HG02943 (cell line): Measurements from ENCODE around the gene EP400.
"Not testable (repeated sequence)": the region's sequence is repeated elsewhere in the genome, so short reads cannot be mapped to it uniquely, and the experiment has no call there.

Source experiments
- ATAC-seq: cut with Tn5 transposase; IDR thresholded peaks from one replicate; pipeline ENCODE4 v1.9.1; 2021; ENCODE audit warnings: mild to moderate bottlenecking, low read depth, moderate library complexity; ENCODE audit not compliant: unreplicated experiment

EP400 gene

DNA sequence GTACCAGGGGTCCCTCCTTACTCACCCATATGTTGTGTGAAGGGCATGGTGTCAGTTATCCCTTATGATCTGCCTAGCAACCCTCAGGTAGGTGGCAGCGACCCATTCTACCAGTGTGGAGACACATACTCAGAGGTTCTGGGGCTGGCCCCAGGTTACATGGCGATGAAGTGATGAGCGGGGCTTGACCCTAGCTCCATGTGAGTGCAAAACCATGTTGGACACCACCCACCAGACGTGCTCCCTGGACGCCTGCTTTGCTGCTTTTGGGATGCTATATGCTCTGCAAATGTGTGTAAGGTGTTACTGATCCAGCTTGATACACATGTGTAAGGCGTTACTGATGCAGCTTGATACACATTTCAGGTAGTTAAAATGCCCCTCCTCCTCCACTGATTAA lies 33.3 kb downstream of the EP400 start:
- no peak for ATAC-seq

DNA sequence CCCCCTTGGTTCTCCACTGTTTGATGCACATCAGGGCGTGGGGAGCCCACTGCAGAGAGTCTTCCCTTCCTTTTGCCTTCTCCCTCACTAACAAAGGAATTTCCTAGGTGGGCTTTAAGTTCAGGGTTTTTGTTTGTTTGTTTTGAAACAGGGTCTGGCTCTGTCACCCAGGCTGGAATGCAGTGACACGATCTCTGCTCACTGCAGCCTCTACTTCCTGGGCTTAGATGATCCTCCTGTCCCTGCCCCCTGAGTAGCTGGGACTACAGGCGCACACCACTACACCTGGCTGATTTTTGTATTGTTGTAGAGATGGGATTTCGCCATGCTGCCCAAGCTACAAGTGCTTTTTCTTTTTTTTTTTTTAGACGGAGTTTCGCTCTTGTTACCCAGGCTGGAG lies 33.8 kb downstream of the EP400 start:
- no peak for ATAC-seq

DNA sequence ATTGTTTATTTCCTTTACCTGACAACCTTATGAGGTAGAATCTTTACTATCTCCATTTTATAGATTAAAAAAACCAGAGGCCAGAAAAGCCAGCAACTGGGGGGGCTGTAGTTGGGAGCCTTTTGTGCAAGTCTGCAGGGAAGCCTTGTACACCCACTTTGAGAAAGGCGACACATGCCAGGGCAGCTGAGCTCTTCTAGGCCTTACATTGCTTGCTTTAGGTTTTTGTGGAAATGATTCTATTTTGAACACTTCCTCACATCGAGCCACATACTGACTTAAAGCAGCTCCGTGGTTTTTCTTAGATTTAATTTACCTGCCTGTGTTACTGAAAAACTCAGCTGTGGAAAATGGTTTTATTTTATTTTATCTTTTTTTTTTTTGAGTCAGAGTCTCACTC lies 34.6 kb downstream of the EP400 start:
- no peak for ATAC-seq

DNA sequence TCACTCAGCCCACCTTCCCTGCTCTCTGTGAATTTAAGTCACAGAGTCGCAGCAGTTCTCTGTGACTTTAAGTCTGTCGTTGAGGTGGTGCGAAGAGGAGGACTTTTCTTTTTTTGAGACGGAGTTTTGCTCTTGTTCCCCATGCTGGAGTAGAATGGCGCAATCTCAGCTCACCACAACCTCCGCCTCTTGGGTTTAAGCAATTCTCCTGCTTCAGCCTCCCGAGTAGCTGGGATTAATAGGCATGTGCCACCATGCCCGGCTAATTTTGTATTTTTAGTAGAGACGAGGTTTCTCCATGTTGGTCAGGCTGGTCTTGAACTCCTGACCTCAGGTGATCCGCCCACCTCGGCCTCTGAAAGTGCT lies 35.8 kb downstream of the EP400 start:
- not testable (repeated sequence) for ATAC-seq

DNA sequence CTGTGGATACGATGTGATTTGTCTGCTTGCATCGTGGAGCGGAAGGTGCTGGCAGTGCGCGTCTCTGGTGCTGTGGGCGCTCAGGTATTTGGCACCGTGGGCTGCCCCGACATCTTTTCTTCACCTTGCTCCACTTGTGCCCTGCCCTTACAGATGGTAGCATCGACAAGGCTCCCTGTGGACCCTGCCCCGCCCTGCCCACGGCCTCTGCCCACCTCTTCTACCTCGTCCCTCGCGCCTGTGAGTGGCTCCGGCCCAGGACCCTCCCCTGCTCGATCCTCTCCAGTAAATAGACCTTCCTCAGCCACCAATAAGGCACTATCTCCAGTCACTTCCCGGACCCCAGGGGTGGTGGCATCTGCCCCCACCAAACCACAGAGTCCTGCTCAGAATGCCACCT lies 36.6 kb downstream of the EP400 start:
- no peak for ATAC-seq

DNA sequence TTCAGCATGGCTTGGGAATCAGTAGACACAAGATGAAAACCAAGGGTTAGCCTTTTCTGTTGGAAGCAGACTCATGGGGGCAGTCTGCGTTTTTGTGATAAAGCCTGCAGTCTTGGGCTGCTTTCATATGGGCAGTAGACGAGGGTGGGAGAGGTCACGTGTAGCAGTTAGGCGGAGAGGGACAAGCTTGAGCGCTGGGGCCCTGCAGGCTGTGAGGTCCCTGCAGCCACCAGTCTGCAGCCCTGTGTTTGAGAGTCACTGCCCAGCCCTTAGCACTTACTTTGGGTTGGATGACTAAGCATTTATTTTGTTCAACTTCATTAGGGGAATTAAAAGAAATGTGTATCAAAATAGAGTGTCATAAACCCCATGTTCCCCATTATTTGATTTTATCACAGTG lies 37.2 kb downstream of the EP400 start:
- ATAC-seq, result no peak

DNA sequence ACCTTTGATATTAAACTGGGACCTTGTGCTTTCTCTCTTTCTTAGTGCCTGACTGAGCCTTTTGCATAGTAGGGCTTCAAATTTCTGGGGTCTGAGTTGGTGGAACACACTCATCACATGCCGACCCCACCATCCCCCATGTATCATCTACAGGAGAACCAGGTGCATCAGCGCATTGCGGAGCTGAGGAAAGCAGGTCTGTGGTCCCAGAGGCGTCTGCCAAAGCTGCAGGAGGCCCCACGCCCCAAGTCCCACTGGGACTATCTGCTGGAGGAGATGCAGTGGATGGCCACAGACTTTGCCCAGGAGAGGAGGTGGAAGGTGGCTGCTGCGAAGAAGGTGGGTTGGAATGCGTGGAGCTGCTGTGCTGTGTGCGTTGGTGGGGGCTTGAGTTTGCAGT lies 37.8 kb downstream of the EP400 start:
- no peak for ATAC-seq

DNA sequence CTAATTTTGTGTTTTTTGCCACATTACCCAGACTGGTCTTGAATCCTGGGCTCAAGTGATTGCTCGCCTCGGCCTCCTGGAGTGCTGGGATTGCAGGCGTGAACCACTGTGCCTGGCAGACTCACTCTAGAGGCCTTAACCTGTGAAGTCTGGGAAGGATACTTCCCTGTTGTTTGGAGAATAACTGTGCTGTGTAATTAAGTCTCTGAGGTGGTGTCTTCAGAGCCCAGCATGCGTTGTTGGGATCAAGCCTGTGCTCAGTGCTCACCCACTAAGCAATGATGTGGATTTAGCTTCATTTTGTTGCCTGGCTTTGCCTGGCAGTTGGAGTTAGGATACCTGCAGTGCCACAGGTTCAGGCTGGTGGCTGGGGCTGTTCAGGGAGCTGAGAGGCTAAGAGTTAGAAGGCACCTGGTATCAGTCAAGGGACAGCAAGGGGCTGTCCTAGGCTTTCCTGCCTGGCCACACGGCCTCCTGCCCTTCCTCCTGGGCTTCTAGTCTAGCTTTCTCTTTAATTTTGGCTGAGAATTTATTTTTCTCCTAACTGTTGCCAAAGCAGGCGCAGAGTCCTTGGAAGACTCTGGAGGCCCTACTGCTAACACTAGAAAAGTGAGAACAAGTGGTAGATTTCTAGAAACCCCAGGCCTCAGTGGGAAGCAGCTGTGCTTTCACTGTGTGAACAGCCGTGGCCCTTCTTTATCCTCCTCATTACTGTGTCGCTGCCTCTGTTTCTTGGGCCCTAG lies 38.5 kb downstream of the EP400 start:
- no peak for ATAC-seq

DNA sequence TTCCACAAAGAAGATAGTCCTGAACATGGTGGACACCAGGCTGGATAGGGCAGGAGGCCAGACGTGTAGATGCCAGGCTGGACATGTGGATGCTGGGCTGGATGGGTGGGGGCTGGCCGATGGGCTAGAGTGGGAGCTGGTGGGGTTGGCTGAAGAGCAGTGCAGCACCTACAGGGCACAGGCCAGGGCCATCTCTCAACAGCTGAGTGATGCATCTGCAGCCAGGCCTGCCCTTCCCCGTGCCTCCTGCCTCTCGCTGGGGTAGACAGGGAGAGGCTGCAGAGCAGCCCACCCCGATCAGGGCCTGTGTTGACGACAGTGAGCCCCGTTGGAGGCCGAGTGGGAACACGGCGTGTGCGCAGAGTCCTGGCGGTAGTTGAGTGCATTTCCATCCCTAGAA lies 39.3 kb downstream of the EP400 start:
- ATAC-seq, result no peak

DNA sequence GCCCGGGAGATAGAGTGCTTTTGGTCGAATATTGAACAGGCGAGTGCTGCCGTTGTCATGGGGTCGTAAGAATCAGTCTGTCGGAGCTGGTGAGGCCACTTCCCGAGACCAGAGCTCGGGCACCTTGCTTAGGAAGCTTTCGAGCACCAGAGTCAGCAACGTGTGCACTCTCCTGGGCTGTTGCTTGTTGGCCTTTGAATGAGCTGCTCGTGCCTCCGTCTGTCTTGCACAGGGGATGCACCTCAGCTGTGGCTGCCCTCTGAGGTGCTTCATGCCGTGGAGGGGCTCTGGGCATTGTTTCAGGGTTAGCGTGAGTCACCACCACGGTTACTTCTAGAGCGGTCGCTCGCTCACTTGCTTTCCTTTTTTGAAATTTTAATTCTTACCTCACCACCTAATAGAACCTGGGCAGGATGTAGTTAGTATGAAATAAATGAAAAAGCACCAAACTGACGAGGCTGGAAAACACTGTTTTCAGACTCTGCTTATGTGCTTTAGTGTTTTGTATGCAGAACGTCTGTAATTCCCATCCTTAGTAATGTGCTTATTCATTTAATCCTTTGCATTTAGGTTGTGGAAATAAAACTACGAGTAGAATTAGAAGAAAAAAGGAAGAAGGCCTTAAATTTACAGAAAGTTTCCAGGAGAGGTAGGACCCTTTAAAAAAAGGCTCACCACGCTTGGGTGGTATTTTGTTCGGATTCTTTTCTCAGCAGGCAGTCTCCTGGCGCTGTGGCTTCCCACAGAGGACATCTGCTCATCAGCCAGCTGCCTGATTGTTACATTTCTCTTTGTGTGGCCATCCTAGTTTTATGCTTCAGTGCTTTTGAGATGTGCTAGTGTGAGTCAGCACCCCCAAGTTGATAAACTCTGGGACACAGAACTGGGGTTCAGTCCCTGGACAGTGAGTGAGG lies 40.6 kb downstream of the EP400 start:
- no peak for ATAC-seq

DNA sequence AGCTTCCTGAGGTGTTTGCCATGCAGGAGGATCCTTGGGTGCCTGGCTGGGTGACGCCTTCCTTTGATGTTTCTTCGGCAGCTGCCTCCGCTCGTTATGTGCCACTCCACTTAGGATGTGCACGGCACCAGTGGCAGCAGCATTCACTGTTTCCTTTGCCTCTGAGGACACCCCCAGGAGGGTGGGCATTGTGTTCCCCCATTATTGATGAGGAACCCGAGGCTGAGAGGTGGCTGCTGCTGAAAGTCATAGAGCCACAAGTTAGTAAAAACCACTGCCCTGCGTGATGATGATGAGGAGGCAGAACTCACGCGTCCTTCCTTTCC lies 41.2 kb downstream of the EP400 start:
- ATAC-seq, result no peak

DNA sequence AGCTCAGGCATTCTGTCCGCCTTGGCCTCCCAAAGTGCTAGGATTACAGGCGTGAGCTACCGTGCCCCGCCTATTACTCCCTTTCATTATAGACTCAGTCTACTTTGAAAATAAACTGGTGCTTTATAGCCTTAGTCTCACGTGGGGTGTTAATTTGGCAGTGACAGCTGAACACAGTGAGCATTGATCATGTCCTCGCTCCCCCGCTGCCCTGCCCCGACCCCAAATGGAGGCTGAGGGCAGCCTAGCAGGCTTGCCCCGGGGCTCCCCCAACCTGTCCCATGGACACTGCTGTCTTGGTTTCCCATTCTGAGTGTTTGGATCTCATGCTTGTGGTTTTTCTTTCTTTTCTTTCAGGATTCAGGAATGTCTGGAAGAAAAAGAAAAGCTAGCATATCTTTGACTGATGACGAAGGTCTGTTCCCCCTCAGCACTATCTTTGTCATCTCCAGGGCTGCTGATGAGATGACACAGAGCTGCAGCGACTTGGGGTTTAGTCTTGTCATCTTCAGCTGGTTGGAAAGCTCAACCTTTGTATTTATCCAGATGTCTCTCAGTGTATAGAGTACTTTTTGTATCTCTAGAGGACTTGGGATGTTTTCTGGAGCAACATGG lies 42.2 kb downstream of the EP400 start:
- no peak for ATAC-seq

DNA sequence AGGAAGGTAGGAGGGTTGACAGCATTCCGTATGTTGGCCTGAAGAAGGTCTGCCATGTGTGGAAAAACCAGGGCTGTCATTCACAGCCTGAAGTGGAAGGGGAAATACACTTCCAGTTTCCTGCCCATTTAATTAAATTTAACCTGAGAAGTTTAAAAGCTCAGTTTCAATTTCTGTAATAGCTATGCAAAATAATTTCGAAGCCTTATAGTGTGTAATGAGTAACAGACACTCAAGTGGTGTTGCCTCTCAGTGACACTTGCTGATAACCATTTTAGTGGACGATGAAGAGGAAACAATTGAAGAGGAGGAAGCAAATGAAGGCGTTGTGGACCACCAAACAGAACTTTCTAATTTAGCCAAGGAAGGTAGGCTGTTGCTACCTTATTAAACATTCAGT lies 44.8 kb downstream of the EP400 start:
- ATAC-seq, result no peak

DNA sequence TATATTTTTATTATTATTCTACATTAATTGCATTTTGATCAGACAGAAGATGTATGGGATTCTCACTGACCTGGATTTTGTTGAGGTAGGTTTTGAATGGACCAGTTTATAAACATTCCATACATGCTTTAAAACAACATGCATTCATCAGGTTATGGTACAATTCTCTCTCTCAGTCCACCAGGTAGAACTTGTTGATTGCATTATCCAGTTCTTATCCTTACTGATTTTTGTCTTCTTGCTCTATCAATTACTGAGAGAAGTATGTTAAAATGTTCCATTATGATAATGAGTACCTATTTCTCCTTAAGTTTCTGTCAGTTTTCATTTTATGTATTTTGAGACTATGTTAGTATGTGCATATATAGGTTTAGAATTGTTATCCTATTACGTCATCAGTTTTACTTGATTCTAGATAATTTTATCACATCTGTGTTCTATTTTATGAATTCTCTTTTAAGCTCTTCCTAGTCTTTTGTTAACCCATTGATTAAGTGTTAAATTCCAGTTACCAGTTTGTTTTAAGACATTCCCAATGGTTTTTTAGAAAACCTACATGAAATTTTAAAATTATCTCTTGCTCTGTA lies 50.6 kb downstream of the EP400 start:
- ATAC-seq, result no peak

DNA sequence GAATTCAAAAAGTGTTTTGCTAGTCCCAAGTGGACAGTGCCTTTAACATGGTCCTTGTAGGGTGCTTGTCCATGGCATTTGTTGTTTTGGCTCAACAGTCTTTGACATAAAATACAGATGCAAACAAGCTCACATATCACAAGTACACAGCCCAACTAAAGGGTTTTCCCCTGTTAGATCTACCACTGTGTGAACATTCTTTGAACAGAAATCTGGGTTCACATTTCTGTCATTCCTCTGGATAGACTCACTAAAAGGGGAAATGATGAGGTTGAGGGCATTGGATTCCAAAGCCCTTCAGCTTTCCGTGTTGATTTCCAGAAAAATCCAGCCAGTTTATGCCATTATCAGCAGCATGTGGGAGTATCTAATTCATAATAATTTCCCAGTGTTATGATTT lies 54.1 kb downstream of the EP400 start:
- ATAC-seq, result no peak

DNA sequence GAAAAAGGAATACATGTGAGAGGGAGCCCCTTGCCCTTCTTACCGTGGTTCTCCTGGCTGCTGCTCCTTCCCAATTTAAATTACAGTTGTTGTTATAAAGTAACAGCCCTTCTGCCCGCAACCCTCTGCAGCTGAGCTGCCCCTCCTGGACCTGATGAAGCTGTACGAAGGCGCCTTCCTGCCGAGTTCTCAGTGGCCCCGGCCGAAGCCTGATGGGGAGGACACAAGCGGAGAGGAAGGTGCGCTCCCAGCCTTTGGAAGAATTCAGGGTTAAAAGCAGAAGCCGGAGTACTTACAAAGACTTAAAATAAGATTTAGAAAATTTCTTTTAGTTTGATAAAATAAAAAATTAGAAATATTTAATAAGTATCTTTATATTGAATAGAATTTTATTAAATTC lies 55.2 kb downstream of the EP400 start:
- ATAC-seq, result no peak

DNA sequence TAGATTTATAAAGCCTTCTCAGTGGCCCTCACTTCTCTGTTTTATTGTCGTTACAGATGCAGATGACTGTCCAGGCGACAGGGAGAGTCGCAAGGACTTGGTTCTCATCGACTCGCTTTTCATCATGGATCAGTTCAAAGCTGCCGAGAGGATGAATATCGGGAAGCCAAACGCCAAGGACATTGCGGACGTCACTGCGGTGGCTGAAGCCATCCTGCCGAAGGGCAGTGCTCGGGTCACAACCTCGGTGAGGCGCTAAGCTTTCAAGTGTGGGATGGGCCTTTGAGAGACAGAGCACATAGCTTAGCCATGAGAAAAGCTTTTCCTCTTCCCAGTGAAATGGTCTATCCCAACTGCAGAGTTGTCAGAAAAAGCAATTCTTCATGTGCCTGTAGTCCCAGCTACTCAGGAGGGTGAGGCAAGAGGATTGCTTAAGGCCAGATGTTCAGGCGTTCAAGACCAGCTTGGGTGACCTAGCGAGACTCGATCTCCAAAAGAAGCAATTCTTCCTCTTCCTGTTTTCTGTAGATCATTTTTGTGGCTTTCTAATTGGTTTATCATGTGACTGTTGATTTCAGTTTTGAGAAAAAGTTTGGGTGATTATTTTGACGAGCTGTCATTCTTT lies 56.4 kb downstream of the EP400 start:
- ATAC-seq, result no peak

DNA sequence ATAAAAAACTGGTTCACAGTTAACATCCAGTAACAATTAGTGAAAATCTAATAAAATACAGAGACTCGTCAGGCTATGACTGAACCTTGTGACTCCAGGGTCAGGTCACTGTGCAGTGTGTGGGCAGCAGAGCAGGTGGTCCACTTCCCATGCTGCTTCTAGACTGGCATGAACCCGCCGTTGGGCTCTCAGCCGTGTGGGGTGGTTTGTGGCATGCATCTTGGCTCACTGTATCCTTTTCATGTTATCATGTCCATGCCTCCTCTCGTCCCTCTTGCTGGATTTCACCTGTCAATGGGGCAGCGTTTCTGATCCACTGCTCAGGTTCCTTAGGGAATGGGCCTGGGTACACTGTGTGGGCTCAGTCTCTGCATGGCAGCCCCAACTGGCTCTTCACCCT lies 57.3 kb downstream of the EP400 start:
- no peak for ATAC-seq

DNA sequence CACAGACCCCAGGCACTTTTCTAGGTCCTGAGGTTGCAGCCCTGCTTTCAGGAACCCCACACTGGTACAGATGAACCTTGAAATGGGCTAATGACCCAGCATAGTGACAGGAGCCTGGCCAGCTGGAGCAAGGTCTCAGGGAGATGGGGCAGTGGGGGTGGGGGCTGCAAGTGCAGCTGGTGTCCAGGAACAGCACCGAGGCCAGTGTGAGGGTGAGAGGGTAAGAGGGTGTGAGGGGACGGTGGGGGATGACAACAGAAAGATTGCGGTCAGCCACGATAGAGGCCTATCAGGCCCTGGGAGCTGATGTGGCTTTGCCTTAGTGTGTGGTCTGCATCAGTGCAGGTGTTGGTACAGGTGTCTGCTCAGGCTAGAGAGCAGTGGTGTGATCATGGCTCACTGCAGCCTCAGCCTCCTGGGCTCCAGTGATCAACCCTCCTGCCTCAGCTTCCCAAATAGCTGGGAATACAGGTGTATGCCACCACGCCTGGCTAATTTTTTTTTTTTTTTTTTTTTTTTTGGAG lies 59.7 kb downstream of the EP400 start:
- ATAC-seq, result no peak

DNA sequence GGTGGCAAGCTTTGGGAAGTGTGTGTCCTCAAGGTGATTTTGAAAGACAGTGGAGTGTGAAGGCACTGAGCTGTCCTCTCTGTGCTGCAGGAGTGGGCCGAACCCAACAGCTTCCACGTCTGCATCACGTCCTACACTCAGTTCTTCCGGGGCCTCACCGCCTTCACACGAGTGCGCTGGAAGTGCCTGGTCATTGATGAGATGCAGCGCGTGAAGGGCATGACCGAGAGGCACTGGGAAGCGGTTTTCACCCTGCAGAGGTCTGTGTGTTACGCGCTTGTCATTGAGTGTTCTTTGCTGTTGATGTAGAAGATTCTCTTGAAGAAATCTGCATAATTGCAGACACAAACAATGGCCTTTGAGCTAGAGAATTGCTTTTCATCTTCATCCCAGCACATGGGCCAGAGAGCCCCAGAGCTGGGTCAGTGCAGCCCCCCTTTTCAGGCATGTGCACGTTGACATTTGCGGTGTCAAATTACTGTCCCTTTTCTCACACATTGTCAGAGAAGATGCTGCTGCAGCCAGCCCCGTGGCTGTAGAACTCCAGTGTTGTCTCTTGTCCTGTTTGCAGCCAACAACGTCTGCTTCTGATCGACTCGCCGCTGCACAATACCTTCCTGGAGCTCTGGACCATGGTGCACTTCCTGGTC lies 63.3 kb downstream of the EP400 start:
- no peak for ATAC-seq
